ENCODE measurements around the gene PTCRA. TPM values are rescaled to one million over a fixed set of nuclear protein-coding genes. Genes with fewer than 3 reads are reported as not detected.

The PTCRA gene
- total and polyA plus RNA-seq, 3 donors from 2014 or later, result 0.56 TPM; not detected in 2

DNA sequence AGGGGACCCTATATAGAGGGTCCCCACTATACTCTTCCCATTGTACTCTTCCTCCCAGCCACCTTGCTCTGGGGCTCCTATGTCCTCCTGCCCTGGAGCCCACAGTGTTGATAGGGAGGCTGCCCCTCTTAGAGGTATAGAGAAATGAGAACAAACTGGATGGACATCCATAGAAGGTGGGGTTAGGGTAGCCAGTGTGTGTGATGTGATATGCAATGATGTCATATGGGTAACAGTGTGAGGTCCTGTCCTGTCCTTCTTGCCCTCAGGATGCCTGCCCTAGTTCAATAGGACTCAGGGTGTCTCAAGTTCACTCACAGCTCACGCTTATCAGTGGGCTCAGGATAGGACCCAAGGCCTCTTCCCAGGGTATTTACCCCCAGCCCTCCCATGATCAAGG lies 435 bp downstream of the PTCRA start:
- H3K4me3 ChIP-seq, result no peak overlapping the region
- DNase-seq, result no peak
- TF ChIP-seq, protein P1, sequence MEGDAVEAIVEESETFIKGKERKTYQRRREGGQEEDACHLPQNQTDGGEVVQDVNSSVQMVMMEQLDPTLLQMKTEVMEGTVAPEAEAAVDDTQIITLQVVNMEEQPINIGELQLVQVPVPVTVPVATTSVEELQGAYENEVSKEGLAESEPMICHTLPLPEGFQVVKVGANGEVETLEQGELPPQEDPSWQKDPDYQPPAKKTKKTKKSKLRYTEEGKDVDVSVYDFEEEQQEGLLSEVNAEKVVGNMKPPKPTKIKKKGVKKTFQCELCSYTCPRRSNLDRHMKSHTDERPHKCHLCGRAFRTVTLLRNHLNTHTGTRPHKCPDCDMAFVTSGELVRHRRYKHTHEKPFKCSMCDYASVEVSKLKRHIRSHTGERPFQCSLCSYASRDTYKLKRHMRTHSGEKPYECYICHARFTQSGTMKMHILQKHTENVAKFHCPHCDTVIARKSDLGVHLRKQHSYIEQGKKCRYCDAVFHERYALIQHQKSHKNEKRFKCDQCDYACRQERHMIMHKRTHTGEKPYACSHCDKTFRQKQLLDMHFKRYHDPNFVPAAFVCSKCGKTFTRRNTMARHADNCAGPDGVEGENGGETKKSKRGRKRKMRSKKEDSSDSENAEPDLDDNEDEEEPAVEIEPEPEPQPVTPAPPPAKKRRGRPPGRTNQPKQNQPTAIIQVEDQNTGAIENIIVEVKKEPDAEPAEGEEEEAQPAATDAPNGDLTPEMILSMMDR (IDR thresholded peaks at IDR 0.05), result no peak
- no peak for TF ChIP-seq POLR2A (IDR thresholded peaks at IDR 0.05)
- H3K36me3 ChIP-seq (ENCODE audit: low read depth, missing control alignments), result no peaks in the 10 kb centered on the region
- no peaks in the 10 kb centered on the region for H3K9me3 ChIP-seq
- H3K27ac ChIP-seq, result no peak overlapping the region
- WGBS, 2 donors, result 80 to 83% methylated on average over 1 of the region's 1 CpG
- no peaks in the 10 kb centered on the region for H3K27me3 ChIP-seq
- intact Hi-C loops (cut with DNase I; ENCODE audit: low total_unique reads), result no loop called here
- H3K4me1 ChIP-seq, result peaks cover 5% of the 10 kb centered on the region

DNA sequence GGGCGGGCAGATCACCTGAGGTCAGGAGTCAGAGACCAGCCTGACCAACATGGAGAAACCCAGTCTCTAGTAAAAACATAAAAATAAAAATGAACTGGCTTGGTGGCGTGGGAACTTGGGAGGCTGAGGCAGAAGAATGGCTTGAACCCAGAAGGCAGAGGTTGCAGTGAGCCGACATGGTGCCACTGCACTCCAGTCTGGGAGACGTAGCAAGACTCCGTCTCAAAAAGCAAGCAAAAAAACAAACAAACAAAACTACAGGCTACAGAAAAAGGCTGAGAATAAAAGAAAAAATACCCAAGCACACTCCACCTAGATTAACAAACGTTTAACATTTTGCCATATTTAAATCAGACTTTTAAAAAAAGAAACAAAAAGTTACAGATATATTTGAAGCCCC lies 5.9 kb downstream of the PTCRA start:
- TF ChIP-seq POLR2A (IDR thresholded peaks at IDR 0.05), result no peak
- TF ChIP-seq, protein P1 (IDR thresholded peaks at IDR 0.05), result no peak
- Histone ChIP-seq H3K4me1 (no peaks in the 10 kb centered on the region), H3K9me3 (no peaks in the 10 kb centered on the region), H3K36me3 (ENCODE audit: low read depth, missing control alignments) (no peaks in the 10 kb centered on the region), H3K4me3 (no peak overlapping the region), H3K27ac (no peak overlapping the region), H3K27me3 (no peaks in the 10 kb centered on the region)
- no peak for DNase-seq
- WGBS, 2 donors, result 69 to 83% methylated on average over 6 of the region's 6 CpGs
- intact Hi-C loops (cut with DNase I; ENCODE audit: low total_unique reads), result no loop called here

DNA sequence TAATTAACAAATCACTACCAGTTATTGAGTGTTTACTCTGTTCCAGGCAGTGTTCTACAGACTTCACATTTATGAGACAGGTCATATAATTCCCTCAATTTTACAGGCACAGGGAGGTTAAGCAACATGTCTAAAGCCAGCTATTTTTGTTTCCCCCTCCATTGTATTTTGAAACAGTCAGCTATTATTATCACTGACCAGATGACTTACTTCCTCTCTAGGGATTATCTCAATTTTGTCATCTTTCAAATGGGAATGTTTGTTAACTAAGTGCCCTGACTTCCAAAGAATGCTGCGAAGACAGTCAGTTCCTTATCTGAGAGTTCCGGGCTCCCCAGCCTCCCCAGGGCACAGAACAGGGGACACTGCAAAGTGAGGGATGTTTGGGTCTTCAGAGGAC lies 7.8 kb downstream of the PTCRA start:
- no peaks in the 10 kb centered on the region for H3K36me3 ChIP-seq (ENCODE audit: low read depth, missing control alignments)
- no peak overlapping the region for H3K4me3 ChIP-seq
- WGBS, 2 donors, result 57 to 83% methylated on average over 2 of the region's 2 CpGs
- H3K27ac ChIP-seq, result no peak overlapping the region
- intact Hi-C loops (cut with DNase I; ENCODE audit: low total_unique reads), result no loop called here
- TF ChIP-seq, protein P1 (IDR thresholded peaks at IDR 0.05), result no peak
- TF ChIP-seq POLR2A (IDR thresholded peaks at IDR 0.05), result no peak
- H3K9me3 ChIP-seq, result no peaks in the 10 kb centered on the region
- no peak for DNase-seq
- peaks cover 5% of the 10 kb centered on the region for H3K4me1 ChIP-seq
- H3K27me3 ChIP-seq, result no peaks in the 10 kb centered on the region

DNA sequence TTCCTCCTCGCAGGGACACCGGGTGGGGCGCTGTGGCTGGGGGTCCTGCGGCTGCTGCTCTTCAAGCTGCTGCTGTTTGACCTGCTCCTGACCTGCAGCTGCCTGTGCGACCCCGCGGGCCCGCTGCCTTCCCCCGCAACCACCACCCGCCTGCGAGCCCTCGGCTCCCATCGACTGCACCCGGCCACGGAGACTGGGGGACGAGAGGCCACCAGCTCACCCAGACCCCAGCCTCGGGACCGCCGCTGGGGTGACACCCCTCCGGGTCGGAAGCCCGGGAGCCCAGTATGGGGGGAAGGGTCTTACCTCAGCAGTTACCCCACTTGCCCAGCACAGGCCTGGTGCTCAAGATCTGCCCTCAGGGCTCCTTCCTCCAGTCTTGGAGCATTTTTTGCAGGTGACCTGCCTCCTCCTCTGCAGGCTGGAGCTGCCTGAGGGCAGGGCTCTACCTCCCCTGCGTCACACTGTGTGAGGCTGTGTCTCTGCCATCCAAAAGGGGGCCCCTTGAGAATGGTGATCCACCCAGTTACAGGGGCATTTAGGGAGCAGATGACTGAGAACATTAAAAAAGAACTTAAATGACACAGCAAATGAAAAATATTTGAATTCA lies 9.5 kb downstream of the PTCRA start:
- no peaks in the 10 kb centered on the region for H3K36me3 ChIP-seq (ENCODE audit: low read depth, missing control alignments)
- H3K9me3 ChIP-seq, result no peaks in the 10 kb centered on the region
- 62 to 100% methylated on average over 1 to 23 of the region's 23 CpGs for WGBS, 2 donors
- intact Hi-C loops (cut with DNase I; ENCODE audit: low total_unique reads), result no loop called here
- no peak for TF ChIP-seq POLR2A (IDR thresholded peaks at IDR 0.05)
- TF ChIP-seq, protein P1 (IDR thresholded peaks at IDR 0.05), result no peak
- no peaks in the 10 kb centered on the region for H3K27me3 ChIP-seq
- no peak overlapping the region for H3K27ac ChIP-seq
- no peak for DNase-seq
- H3K4me3 ChIP-seq, result no peak overlapping the region
- H3K4me1 ChIP-seq, result peaks cover 12% of the 10 kb centered on the region
